K562 (cell line): ENCODE data around the gene SACM1L. TPM values are rescaled to one million over a fixed set of nuclear protein-coding genes. Genes with fewer than 3 reads are reported as not detected.

Source experiments
- BRD4 ChIP-seq: fragments of 200-600 bp; sonication (generic); IDR thresholded peaks from 2 replicates; pipeline ENCODE4 v1.6.1; 2017; ENCODE audit warnings: inconsistent platforms
- FOXM1 ChIP-seq, 2 experiments: fragments of 450-650 bp in 1 of 2; sonication (generic) in 1 of 2; formaldehyde crosslinking in 1 of 2; IDR thresholded peaks; 2 replicates each; pipeline versions ENCODE4 v1.6.1 to v1.9.0; 2017 to 2022; ENCODE audit warnings: low read depth in 2 of 2, mild to moderate bottlenecking in 2 of 2, missing genetic modification reagents in 1 of 2, moderate library complexity in 1 of 2
- HMG20B ChIP-seq: fragments of 250-450 bp; sonication (Bioruptor Pico); IDR thresholded peaks from 2 replicates; pipeline ENCODE4 v1.5.0; 2021; ENCODE audit warnings: mild to moderate bottlenecking
- RAD21 ChIP-seq, 2 experiments: fragments of 250-450 bp in 1 of 2; fragments of 450-650 bp in 1 of 2; sonication (Bioruptor Pico) in 1 of 2; formaldehyde crosslinking in 1 of 2; IDR thresholded peaks in 1 of 2; conservative IDR thresholded peaks in 1 of 2; 2 replicates each; pipeline versions ENCODE4 v1.4.0 to v1.8.0; 2020 to 2022; ENCODE audit warnings: mild to moderate bottlenecking in 2 of 2, moderate library complexity in 1 of 2
- RAD51 ChIP-seq: fragments of 450-650 bp; IDR thresholded peaks from 2 replicates; pipeline ENCODE4 v1.7.1; 2016; ENCODE audit warnings: low read depth, mild to moderate bottlenecking, borderline replicate concordance
- TCF3 ChIP-seq: sonication (generic); formaldehyde crosslinking; IDR thresholded peaks from 2 replicates; pipeline ENCODE4 v1.4.0; 2020; ENCODE audit warnings: mild to moderate bottlenecking, missing genetic modification reagents
- UBTF ChIP-seq, 2 experiments: IDR thresholded peaks; 2 replicates each; pipeline ENCODE4 v1.6.1; 2012; ENCODE audit warnings: improper control_type of control experiment in 2 of 2, low read depth in 2 of 2, low read length in 2 of 2, borderline replicate concordance in 1 of 2
- ZNF184 ChIP-seq: sonication (generic); formaldehyde crosslinking; IDR thresholded peaks from 2 replicates; pipeline ENCODE4 v1.5.0; 2020; ENCODE audit warnings: missing genetic modification reagents
- ZNF398 ChIP-seq: fragments of 250-450 bp; sonication (Bioruptor Pico); IDR thresholded peaks from 2 replicates; pipeline ENCODE4 v1.8.0; 2021; ENCODE audit warnings: moderate library complexity, mild to moderate bottlenecking, inconsistent platforms
- ZNF592 ChIP-seq: fragments of 450-650 bp; IDR thresholded peaks from 2 replicates; pipeline ENCODE4 v1.6.1; 2017; ENCODE audit warnings: antibody characterized with exemption, mild to moderate bottlenecking
- ZNF609 ChIP-seq: sonication (generic); formaldehyde crosslinking; IDR thresholded peaks from 2 replicates; pipeline ENCODE4 v1.8.1; 2023; ENCODE audit warnings: missing genetic modification reagents, mild to moderate bottlenecking, borderline replicate concordance
- polyA plus RNA-seq, 8 experiments: library from polyadenylated mRNA; depleted of rRNA in 4 of 8; stranded (reverse) in 5 of 8; unstranded in 3 of 8; fragments of >200 nt; fragmentation: Nextera tagmentation in 2 of 8; fragmentation: Illumina TruSeq in 1 of 8; extraction: Ambion mirVana in 2 of 8; extraction: Trizol in 1 of 8; gene quantifications; 2 replicates each; pipeline versions ENCODE4 v1.2.1 to v1.2.3, GENCODE V29; 2011 to 2014; ENCODE audit warnings: inconsistent platforms in 1 of 8, missing spikeins in 1 of 8
- total RNA-seq, 7 experiments: library from RNA; depleted of rRNA in 6 of 7; stranded (reverse); fragments of >200 nt in 6 of 7; fragmentation: Illumina TruSeq in 2 of 7; extraction: Trizol in 2 of 7; gene quantifications; 2 replicates each; pipeline versions ENCODE4 v1.2.1 to v1.2.3, GENCODE V29; 2011 to 2021; ENCODE audit warnings: low replicate concordance in 1 of 7

Gene SACM1L
- total and polyA plus RNA-seq, 9 of the 15 experiments (the other 6 are each of a cell fraction or from before 2014, with no cell fraction given): 25.7 to 67.2 (median 40.3) TPM

GRCh38 chr3:45656575-45657363, 32.4 kb upstream of the SACM1L start (continued):
- TF ChIP-seq BRD4: no peak
- peak; percentile 96 to 98 for TF ChIP-seq RAD21 (CRISPR knock-in tag; conservative IDR thresholded peaks at IDR 0.05 in 1 of 2, IDR thresholded peaks at IDR 0.05 in 1 of 2)
- TF ChIP-seq ZNF398: no peak
- no peak for TF ChIP-seq ZNF592
- TF ChIP-seq FOXM1 (IDR thresholded peaks at IDR 0.05; ENCODE audit: low read depth): no peak
- no peak for TF ChIP-seq FOXM1 (CRISPR knock-in tag; IDR thresholded peaks at IDR 0.05; ENCODE audit: low read depth)
- TF ChIP-seq ZNF184 (CRISPR knock-in tag): no peak
- TF ChIP-seq RAD51: no peak
- no peak for TF ChIP-seq UBTF (IDR thresholded peaks at IDR 0.05; ENCODE audit: borderline replicate concordance in 1 of 2, low read depth in 2 of 2, low read length in 2 of 2)
- no peak for TF ChIP-seq HMG20B (CRISPR knock-in tag)
- TF ChIP-seq ZNF609 (CRISPR knock-in tag): no peak
- TF ChIP-seq TCF3: no peak; the same call in 1 of the 2 replicates
